Lung (tissue), 12 donors: ENCODE data around the gene TRIM72. TPM values are rescaled to one million over a fixed set of nuclear protein-coding genes. Genes with fewer than 3 reads are reported as not detected.

Source experiments
- ATAC-seq: fragments of 200-7000 bp; cut with Tn5 transposase; one replicate; pipeline ENCODE4 v1.9.1; 2020; ENCODE audit warnings: moderate number of reproducible peaks; ENCODE audit not compliant: insufficient read depth, low FRiP score
- DNase-seq, 3 donors: peaks; one replicate each; pipeline ENCODE4 v3.0.0-alpha.2; 2013 to 2017
- H3K27ac ChIP-seq, 2 donors: one replicate each; pipeline ENCODE4 v1.5.1; 2013; ENCODE audit warnings: mild to moderate bottlenecking in 2 of 2, moderate library complexity in 2 of 2, control low read depth in 1 of 2, inconsistent platforms in 1 of 2, low read depth in 1 of 2, low read length in 1 of 2
- H3K27me3 ChIP-seq, 3 donors: one replicate each; pipeline ENCODE4 v1.5.1; 2013; ENCODE audit warnings: low read length in 2 of 3; ENCODE audit not compliant: control insufficient read depth in 3 of 3, insufficient read depth in 3 of 3
- H3K36me3 ChIP-seq, 4 donors: one replicate each; pipeline ENCODE4 v1.5.1; 2013; ENCODE audit warnings: low read length in 4 of 4, mild to moderate bottlenecking in 1 of 4, moderate library complexity in 1 of 4; ENCODE audit not compliant: control insufficient read depth in 4 of 4, insufficient read depth in 4 of 4
- H3K4me1 ChIP-seq, 5 donors: one replicate each; pipeline ENCODE4 v1.5.1; 2013; ENCODE audit warnings: low read length in 5 of 5, mild to moderate bottlenecking in 2 of 5, moderate library complexity in 1 of 5; ENCODE audit not compliant: control insufficient read depth in 5 of 5, insufficient read depth in 5 of 5
- H3K4me3 ChIP-seq: one replicate; pipeline ENCODE4 v1.5.1; 2013; ENCODE audit warnings: mild to moderate bottlenecking, control low read depth, moderate library complexity
- H3K9ac ChIP-seq, 2 donors: one replicate each; pipeline ENCODE4 v1.5.1; 2013; ENCODE audit warnings: low read length in 2 of 2, control low read depth in 1 of 2; ENCODE audit not compliant: insufficient read depth in 1 of 2
- H3K9me3 ChIP-seq, 4 donors: one replicate each; pipeline ENCODE4 v1.5.1; 2013; ENCODE audit warnings: low read length in 3 of 4, mild to moderate bottlenecking in 1 of 4, moderate library complexity in 1 of 4; ENCODE audit not compliant: control insufficient read depth in 4 of 4, insufficient read depth in 3 of 4
- CTCF ChIP-seq: IDR thresholded peaks from 2 replicates; pipeline ENCODE4 v1.5.1; 2012; ENCODE audit warnings: mild to moderate bottlenecking; ENCODE audit errors: control extremely low read depth, extremely low read depth
- WGBS, 2 donors: extraction: QIAGEN DNeasy Blood & Tissue Kit; methylation state at CpG; one replicate each; pipeline ENCODE4 v1.1.7; 2013; 5-methylcytosine and 5-hydroxymethylcytosine counted together
- polyA plus RNA-seq, 2 donors: library from polyadenylated mRNA; stranded (reverse); fragments of 200-250 nt; gene quantifications; one replicate each; pipeline ENCODE4 v1.2.1, GENCODE V29; 2013
- total RNA-seq, 2 donors: library from RNA; depleted of rRNA in 1 of 2; stranded (reverse); fragments of >200 nt in 1 of 2; gene quantifications; one replicate each; pipeline ENCODE4 v1.2.1, GENCODE V29; 2014 to 2021
- donor health status: control.
- donor health status: control.
- donor health status: Bipolar disorder and iron deficiency.
- donor health status: healthy.
- donor health status: DM: yes; HTN: yes; CAD: no.

The TRIM72 gene
- total and polyA plus RNA-seq, 4 donors = 0.02 to 0.09 (median 0.03) TPM; not detected in 1

- no peak for TF ChIP-seq CTCF
- Histone ChIP-seq H3K4me1 (no peaks in the 10 kb centered on the region), H3K9me3 (peaks cover 0 to 4% (median 0%) of the 10 kb centered on the region in 4 donors), H3K36me3 (no peaks in the 10 kb centered on the region), H3K4me3 (no peak overlapping the region), H3K9ac (no peak overlapping the region), H3K27me3 (peaks cover 0 to 2% (median 0%) of the 10 kb centered on the region in 3 donors), H3K27ac (no peak overlapping the region)
- 89 to 91% methylated on average over 7 of the region's 7 CpGs for WGBS, 2 donors
- DNase-seq (no peak), ATAC-seq (no peak)
Measured at GRCh38 chr16:31250782-31251384, 37.0 kb downstream of the TRIM72 start.

GRCh38 chr16:31251435-31251834 is 37.5 kb downstream of the TRIM72 start:
- Histone ChIP-seq H3K4me1 (no peaks in the 10 kb centered on the region), H3K27ac (no peak overlapping the region), H3K9ac (no peak overlapping the region), H3K36me3 (no peaks in the 10 kb centered on the region), H3K27me3 (peaks cover 0 to under 1% (median 0%) of the 10 kb centered on the region in 3 donors), H3K4me3 (no peak overlapping the region), H3K9me3 (peaks cover 0 to 4% (median 0%) of the 10 kb centered on the region in 4 donors)
- no peak for DNase-seq
- no peak for TF ChIP-seq CTCF
- WGBS, 2 donors = 97 to 98% methylated on average over 5 of the region's 5 CpGs
- ATAC-seq = no peak

GRCh38 chr16:31253642-31254045 is 39.7 kb downstream of the TRIM72 start:
- no peaks in the 10 kb centered on the region for H3K4me1 ChIP-seq
- no peak overlapping the region for H3K4me3 ChIP-seq
- H3K27me3 ChIP-seq = no peaks in the 10 kb centered on the region
- DNase-seq (peak in 2 of 3 donors; percentile 4 to 7), ATAC-seq (peak; percentile 77)
- no peak overlapping the region for H3K9ac ChIP-seq
- TF ChIP-seq CTCF = no peak
- WGBS, 2 donors = 11 to 32% methylated on average over 5 of the region's 5 CpGs
- H3K27ac ChIP-seq = peak overlapping the region in 1 of 2 donors; percentile 37
- H3K36me3 ChIP-seq = no peaks in the 10 kb centered on the region
- H3K9me3 ChIP-seq = peaks cover 0 to 3% (median 0%) of the 10 kb centered on the region in 4 donors

GRCh38 chr16:31256466-31256865 is 42.5 kb downstream of the TRIM72 start:
- Histone ChIP-seq H3K4me3 (no peak overlapping the region), H3K27me3 (peaks cover 0 to 2% (median 0%) of the 10 kb centered on the region in 3 donors), H3K9me3 (peaks cover 0 to 3% (median 0%) of the 10 kb centered on the region in 4 donors), H3K36me3 (no peaks in the 10 kb centered on the region), H3K9ac (no peak overlapping the region), H3K4me1 (no peaks in the 10 kb centered on the region), H3K27ac (no peak overlapping the region)
- 79 to 84% methylated on average over 8 of the region's 8 CpGs for WGBS, 2 donors
- ATAC-seq = no peak
- DNase-seq = no peak
- no peak for TF ChIP-seq CTCF
